ENCODE data around the gene CRYGA.
"Not testable (repeated sequence)": the region's sequence is repeated elsewhere in the genome, so short reads cannot be mapped to it uniquely, and the experiment has no call there.

Gene CRYGA

DNA sequence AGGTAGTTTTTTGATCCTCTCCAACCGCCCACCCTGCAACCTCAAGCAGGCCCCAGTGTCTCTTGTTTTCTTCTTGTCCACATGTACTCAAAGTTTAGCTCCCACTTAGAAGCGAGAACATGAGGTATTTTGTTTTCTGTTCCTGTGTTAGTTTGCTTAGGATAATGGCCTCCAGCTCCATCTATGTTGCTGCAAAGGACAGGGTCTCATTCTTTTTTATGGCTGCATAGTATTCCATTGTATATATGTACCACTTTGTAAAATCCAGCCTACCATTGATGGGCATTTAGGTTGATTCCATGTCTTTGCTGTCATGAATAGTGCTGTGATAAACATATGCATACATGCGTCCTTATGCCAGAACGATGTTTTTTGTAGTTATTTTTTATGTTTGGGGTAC is 36.3 kb downstream of the CRYGA start:
- in situ Hi-C loops (cut with MboI; ENCODE audit: low sequenced_read_pairs), result no loop called here

DNA sequence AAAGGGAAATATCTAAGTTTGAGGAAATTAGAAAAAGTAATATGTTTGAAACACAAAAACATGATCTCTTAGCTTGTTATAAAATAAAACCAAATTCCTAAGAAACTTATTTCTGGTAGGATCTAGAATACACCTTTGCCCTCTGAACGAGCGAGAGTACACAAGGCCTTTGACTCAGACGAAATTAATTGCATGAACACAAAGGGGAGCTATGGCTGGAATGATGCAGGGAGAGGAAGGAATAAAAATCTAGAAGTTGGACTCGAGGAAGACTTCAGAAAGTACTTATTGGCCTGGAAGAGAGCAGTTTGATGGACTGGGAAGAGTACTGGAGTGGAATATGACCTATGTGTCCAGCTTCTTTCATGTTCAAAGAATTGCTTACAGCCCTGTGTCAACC is 38.1 kb downstream of the CRYGA start:
- in situ Hi-C loops (cut with MboI; ENCODE audit: low sequenced_read_pairs), result no loop called here

DNA sequence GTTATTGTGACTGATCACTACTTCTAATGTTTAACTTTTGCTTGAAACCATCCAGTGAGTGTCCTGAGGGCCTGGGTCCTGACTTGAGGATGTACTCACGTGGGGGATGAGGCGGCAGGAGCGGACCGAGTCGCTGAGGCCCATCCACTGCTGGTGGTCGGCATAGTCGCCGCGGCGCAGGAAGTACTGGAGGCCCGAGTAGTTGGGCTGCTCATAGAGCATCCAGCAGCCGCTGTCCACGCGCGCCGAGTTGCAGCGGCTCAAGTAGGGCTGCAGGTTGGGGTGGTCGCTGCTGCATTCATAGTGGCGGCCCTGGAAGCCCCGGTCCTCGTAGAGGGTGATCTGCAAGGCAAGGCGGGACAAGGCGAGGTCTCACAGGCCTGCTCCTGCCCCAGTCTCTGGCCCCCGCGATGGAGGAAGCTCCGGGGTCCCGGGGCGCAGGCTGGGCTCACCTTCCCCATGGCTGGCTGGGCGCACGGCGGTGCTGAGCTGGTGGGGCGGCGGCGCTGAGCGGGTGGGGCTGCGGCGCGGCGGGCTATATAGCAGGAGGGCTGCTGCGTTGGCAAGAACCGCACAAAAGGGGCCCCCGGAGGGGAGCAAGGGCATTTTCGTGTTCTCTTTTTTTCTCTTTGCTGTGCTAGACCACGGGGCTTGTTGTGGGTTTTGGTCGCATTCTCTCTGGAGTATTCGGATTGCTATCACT is 39.2 kb downstream of the CRYGA start, which contains the start of gene CRYGD:
CRYGD (minus strand) TSS at position 512 of the 703 bp plus-strand sequence; CDS start at position 461, 51 bp downstream.
- in situ Hi-C loops (cut with MboI; ENCODE audit: low sequenced_read_pairs), result not testable (repeated sequence)

DNA sequence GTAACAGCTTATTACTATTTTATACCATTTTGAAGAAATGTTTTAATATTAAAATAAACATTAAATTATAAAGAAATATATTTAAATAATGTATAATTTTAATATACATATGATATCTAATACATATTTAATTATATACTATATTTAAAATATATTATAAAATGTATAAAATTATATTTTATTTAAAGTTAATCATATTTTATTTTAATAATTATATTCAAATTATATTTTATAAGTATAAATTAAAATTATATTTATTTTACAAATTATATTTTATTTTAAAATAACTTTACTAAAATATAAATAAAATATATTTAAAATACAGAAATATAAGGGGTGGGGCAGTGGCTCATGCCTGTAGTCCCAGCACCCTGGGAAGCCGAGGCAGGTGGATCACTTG is 41.1 kb downstream of the CRYGA start:
- in situ Hi-C loops (cut with MboI; ENCODE audit: low sequenced_read_pairs), result no loop called here

DNA sequence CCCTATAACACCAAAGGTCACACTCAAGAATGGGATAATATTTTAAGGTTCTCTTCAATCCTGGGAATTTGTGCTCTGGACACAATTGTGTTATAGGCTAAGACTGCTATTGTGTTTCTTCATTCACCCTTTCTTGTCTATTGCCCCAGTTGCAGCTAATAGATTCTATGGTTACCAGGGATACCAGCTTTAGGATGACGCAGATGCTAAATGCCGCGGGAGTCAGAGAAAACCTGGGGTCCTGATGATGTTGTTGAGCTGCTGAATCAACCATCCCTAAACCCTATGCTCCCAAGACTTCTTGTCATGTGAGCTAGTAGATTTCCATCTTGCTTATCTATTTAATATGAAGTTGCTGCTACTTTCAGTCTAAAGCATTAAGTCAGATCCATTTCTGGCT is 44.5 kb downstream of the CRYGA start:
- in situ Hi-C loops (cut with MboI; ENCODE audit: low sequenced_read_pairs), result no loop called here

DNA sequence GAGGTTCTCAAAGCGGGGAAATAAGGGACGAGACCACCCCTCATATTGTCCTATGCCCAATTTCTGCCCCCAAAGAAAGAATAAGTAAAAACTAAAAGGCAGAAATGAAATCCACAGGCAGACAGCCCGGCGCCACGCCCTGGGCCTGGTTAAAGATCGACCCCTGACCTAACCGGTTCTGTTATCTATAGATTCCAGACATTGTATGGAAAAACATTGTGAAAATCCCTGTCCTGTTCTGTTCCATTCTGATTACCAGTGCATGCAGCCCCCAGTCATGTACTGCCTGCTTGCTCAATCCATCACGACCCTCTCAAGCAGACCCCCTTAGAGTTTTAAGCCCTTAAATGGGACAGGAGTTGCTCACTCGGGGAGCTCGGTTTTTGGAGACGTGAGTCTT is 46.0 kb downstream of the CRYGA start:
- in situ Hi-C loops (cut with MboI; ENCODE audit: low sequenced_read_pairs), result not testable (repeated sequence)

DNA sequence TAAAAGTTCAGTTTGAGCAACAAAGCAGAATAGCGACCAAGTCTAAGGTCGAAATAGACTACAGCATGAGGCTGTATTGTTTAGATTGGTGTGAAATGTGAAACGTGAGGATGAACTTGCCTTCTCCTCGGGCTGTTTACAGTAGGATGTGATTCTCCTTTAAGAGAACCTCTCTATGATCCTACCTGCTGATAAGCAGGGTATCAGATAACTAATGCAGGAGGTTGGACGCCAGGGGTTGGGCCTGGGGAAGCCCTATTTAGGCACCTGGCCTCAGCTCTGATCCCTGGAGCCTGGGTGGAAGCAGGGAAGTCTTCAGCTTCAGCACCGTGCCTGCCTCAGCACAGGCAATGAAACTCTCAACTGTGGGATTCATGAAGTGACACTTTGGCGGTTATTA is 50.4 kb downstream of the CRYGA start:
- in situ Hi-C loops (cut with MboI; ENCODE audit: low sequenced_read_pairs), result no loop called here

DNA sequence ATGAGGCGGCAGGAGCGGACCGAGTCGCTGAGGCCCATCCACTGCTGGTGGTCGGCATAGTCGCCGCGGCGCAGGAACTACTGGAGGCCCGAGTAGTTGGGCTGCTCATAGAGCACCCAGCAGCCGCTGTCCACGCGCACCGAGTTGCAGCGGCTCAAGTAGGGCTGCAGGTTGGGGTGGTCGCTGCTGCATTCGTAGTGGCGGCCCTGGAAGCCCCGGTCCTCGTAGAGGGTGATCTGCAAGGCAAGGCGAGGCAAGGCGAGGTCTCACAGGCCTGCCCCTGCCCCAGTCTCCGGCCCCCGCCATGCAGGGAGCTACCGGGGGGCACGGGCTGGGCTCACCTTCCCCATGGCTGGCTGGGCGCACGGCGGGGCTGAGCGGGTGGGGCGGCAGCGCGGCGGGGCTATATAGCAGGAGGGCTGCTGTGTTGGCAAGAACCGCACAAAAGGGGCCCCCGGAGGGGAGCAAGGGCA is 51.1 kb downstream of the CRYGA start:
- in situ Hi-C loops (cut with MboI; ENCODE audit: low sequenced_read_pairs), result not testable (repeated sequence)
